Thyroid gland (tissue), 4 donors: ENCODE results near the gene NPAS1. TPM values are rescaled to one million over a fixed set of nuclear protein-coding genes. Genes with fewer than 3 reads are reported as not detected.

Experiments
- DNase-seq, 2 donors: peaks; one replicate each; pipeline ENCODE4 v3.0.0-alpha.2; 2019
- H3K27ac ChIP-seq, 3 donors: fragments of 200-600 bp; sonication (generic); 1 replicate in 2 of 3; 2 replicates in 1 of 3; pipeline ENCODE4 v1.5.1; 2016 to 2019; ENCODE audit warnings: mild to moderate bottlenecking in 1 of 3, moderate library complexity in 1 of 3
- H3K27me3 ChIP-seq: fragments of 200-600 bp; sonication (generic); one replicate; pipeline ENCODE4 v1.5.1; 2019
- H3K36me3 ChIP-seq, 2 donors: fragments of 200-600 bp; sonication (generic); one replicate each; pipeline ENCODE4 v1.5.1; 2016 to 2019
- H3K4me1 ChIP-seq, 2 donors: fragments of 200-600 bp; sonication (generic); one replicate each; pipeline ENCODE4 v1.5.1; 2017 to 2019
- H3K4me3 ChIP-seq, 3 donors: fragments of 200-600 bp; sonication (generic); replicated peaks in 1 of 3; 1 replicate in 2 of 3; 2 replicates in 1 of 3; pipeline ENCODE4 v1.5.1; 2016; ENCODE audit warnings: mild to moderate bottlenecking in 1 of 3
- H3K9me3 ChIP-seq: fragments of 200-600 bp; sonication (generic); one replicate; pipeline ENCODE4 v1.5.1; 2017
- CTCF ChIP-seq, 6 experiments: fragments of 200-600 bp in 3 of 6; fragments of 450-650 bp in 3 of 6; sonication (generic) in 3 of 6; IDR thresholded peaks; one replicate each; pipeline ENCODE4 v1.5.1; 2016 to 2019; ENCODE audit warnings: antibody characterized with exemption in 6 of 6, mild to moderate bottlenecking in 2 of 6, inconsistent platforms in 1 of 6, moderate library complexity in 1 of 6
- POLR2A ChIP-seq, 2 donors: fragments of 450-650 bp; IDR thresholded peaks; one replicate each; pipeline ENCODE4 v1.6.1; 2017; ENCODE audit warnings: antibody characterized with exemption in 2 of 2, mild to moderate bottlenecking in 2 of 2, moderate library complexity in 1 of 2
- WGBS, 2 donors: methylation state at CpG; one replicate each; pipeline ENCODE4 v1.1.5; 2017; 5-methylcytosine and 5-hydroxymethylcytosine counted together
- intact Hi-C: fragments of 100-400 bp; cut with DNase I; formaldehyde crosslinking; loops from one replicate; pipeline ENCODE4 v1.15.1; 2023
- total RNA-seq, 4 donors: library from RNA; depleted of rRNA; stranded (reverse); fragments of >200 nt; gene quantifications; one replicate each; pipeline ENCODE4 v1.2.3, GENCODE V29; 2016

Gene NPAS1
- total RNA-seq, 4 donors from 2014 or later: 0.56 to 0.71 TPM; not detected in 2

GRCh38 chr19:47022541-47023447 is 3.2 kb downstream of the NPAS1 start:
- intact Hi-C loops: loop anchor here (5.0 kb wide), 1 partner anchor 100 kb away; no protein-coding TSS in a partner anchor
- peaks cover 36% of the 10 kb centered on the region for H3K27me3 ChIP-seq
- 9 to 14% methylated on average over 29 to 31 of the region's 33 CpGs for WGBS, 2 donors
- TF ChIP-seq CTCF (IDR thresholded peaks at IDR 0.05) (no peak), POLR2A (IDR thresholded peaks at IDR 0.05) (no peak)
- H3K4me1 ChIP-seq: peaks cover 7 to 30% of the 10 kb centered on the region in 2 donors
- no peak overlapping the region for H3K4me3 ChIP-seq
- H3K9me3 ChIP-seq: no peaks in the 10 kb centered on the region
- DNase-seq: no peak
- no peak overlapping the region for H3K27ac ChIP-seq
- no peaks in the 10 kb centered on the region for H3K36me3 ChIP-seq

- Histone ChIP-seq H3K27me3 (peaks cover 40% of the 10 kb centered on the region), H3K36me3 (no peaks in the 10 kb centered on the region), H3K4me3 (no peak overlapping the region), H3K27ac (no peak overlapping the region), H3K9me3 (no peaks in the 10 kb centered on the region), H3K4me1 (peaks cover 7 to 30% of the 10 kb centered on the region in 2 donors)
- TF ChIP-seq POLR2A (IDR thresholded peaks at IDR 0.05) (no peak), CTCF (IDR thresholded peaks at IDR 0.05) (no peak)
- 43 to 49% methylated on average over 7 of the region's 7 CpGs for WGBS, 2 donors
- DNase-seq: no peak
- intact Hi-C loops: loop anchor here (5.0 kb wide), 1 partner anchor 99 kb away; no protein-coding TSS in a partner anchor
Measured at GRCh38 chr19:47023448-47023794, 3.8 kb downstream of the NPAS1 start.

GRCh38 chr19:47024502-47024901 is 4.9 kb downstream of the NPAS1 start:
- Histone ChIP-seq H3K4me1 (peaks cover 7 to 28% of the 10 kb centered on the region in 2 donors), H3K4me3 (no peak overlapping the region), H3K27me3 (peaks cover 45% of the 10 kb centered on the region), H3K9me3 (no peaks in the 10 kb centered on the region), H3K27ac (no peak overlapping the region), H3K36me3 (no peaks in the 10 kb centered on the region)
- intact Hi-C loops: loop anchor here (5.0 kb wide), 1 partner anchor 98 kb away; no protein-coding TSS in a partner anchor
- DNase-seq: no peak
- WGBS, 2 donors: 80 to 87% methylated on average over 5 of the region's 5 CpGs
- TF ChIP-seq CTCF (IDR thresholded peaks at IDR 0.05) (no peak), POLR2A (IDR thresholded peaks at IDR 0.05) (no peak)

GRCh38 chr19:47026156-47026555 is 6.5 kb downstream of the NPAS1 start:
- peaks cover 34% of the 10 kb centered on the region for H3K27me3 ChIP-seq
- DNase-seq: no peak
- TF ChIP-seq POLR2A (IDR thresholded peaks at IDR 0.05) (no peak), CTCF (IDR thresholded peaks at IDR 0.05) (no peak)
- no peak overlapping the region for H3K4me3 ChIP-seq
- WGBS, 2 donors: 90 to 91% methylated on average over 2 of the region's 2 CpGs
- intact Hi-C loops: no loop called here
- H3K36me3 ChIP-seq: no peaks in the 10 kb centered on the region
- no peaks in the 10 kb centered on the region for H3K9me3 ChIP-seq
- peaks cover 4 to 13% of the 10 kb centered on the region in 2 donors for H3K4me1 ChIP-seq
- no peak overlapping the region for H3K27ac ChIP-seq

- Histone ChIP-seq H3K4me1 (peaks cover 0 to 6% of the 10 kb centered on the region in 2 donors), H3K9me3 (no peaks in the 10 kb centered on the region), H3K4me3 (no peak overlapping the region), H3K27ac (no peak overlapping the region), H3K27me3 (peaks cover 27% of the 10 kb centered on the region), H3K36me3 (no peaks in the 10 kb centered on the region)
- TF ChIP-seq POLR2A (IDR thresholded peaks at IDR 0.05): no peak
- TF ChIP-seq CTCF (IDR thresholded peaks at IDR 0.05): no peak
- no peak for DNase-seq
- intact Hi-C loops: no loop called here
- 83 to 89% methylated on average over 8 of the region's 8 CpGs for WGBS, 2 donors
Measured at GRCh38 chr19:47026889-47027288, 7.3 kb downstream of the NPAS1 start.
